KOPT-K1 (cell line): ENCODE results near the gene DPP6.

Source experiments
- H3K27ac ChIP-seq: fragments of 200-600 bp; sonication (generic); 2 replicates; pipeline ENCODE4 v1.5.1; 2016; ENCODE audit warnings: antibody characterized with exemption, mild to moderate bottlenecking, low read depth, low read length; ENCODE audit not compliant: poor library complexity, severe bottlenecking
- H3K36me3 ChIP-seq: fragments of 200-600 bp; sonication (generic); 2 replicates; pipeline ENCODE4 v1.5.1; 2017; ENCODE audit warnings: antibody characterized with exemption, mild to moderate bottlenecking, low read length, moderate library complexity; ENCODE audit not compliant: insufficient read depth
- H3K9me3 ChIP-seq: fragments of 200-600 bp; sonication (generic); 2 replicates; pipeline ENCODE4 v1.5.1; 2017; ENCODE audit warnings: antibody characterized with exemption, low read length, mild to moderate bottlenecking; ENCODE audit not compliant: insufficient read depth, poor library complexity, severe bottlenecking

The DPP6 gene

DNA sequence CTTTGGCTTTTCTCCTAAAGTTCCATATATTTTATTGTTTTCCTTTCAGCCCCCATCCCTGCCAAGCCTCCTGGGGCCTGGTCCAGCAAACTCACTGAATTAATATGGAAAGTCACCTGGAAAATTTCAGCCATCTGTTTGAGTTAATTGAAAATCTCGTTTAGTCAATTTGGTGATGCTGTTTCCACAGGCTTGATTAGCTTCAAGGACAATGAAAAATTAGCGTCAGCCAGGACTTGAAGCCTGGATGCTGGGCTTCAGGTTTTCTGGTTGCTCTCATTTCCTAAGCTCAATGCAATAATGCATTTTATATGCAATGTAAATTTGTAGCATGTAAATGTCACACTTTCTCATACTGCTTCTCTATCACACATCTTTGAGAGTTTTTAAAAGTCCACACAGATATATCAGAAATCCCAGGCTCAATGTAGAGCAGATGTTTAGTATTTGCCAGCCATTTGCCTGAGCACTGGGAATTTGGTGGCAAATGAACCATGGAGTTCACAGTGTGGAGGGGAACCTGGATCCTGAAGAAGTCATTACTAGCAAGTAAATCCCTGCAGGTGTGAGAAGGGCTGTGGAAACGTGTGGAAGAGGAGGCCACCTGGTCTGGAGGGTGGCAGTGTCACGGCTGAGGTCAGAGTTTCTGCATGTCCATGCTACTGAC lies 722.2 kb downstream of the DPP6 start:
- Histone ChIP-seq H3K9me3 (peaks cover 3% of the 10 kb centered on the region), H3K27ac (no peak overlapping the region), H3K36me3 (no peaks in the 10 kb centered on the region)

DNA sequence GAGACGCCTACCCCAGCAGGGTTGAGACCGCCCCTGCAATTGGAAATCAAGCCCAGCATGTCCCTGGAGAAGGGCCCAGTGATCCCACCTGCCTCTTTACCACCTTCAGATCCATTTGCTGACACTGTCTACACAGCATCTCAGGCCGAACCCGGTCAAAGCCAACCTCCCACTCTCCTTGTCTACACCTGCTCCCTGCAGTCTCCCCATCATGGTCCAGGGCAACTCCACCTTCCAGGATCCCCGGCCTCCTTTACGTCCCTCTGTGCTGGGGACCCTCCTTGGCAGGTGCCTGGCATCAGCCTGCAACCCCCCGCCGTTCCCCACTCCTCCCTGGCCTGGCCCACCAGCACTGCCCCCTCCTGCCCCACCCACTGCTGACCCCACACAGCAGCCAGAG lies 723.5 kb downstream of the DPP6 start:
- H3K9me3 ChIP-seq = no peaks in the 10 kb centered on the region
- no peaks in the 10 kb centered on the region for H3K36me3 ChIP-seq
- H3K27ac ChIP-seq = no peak overlapping the region

DNA sequence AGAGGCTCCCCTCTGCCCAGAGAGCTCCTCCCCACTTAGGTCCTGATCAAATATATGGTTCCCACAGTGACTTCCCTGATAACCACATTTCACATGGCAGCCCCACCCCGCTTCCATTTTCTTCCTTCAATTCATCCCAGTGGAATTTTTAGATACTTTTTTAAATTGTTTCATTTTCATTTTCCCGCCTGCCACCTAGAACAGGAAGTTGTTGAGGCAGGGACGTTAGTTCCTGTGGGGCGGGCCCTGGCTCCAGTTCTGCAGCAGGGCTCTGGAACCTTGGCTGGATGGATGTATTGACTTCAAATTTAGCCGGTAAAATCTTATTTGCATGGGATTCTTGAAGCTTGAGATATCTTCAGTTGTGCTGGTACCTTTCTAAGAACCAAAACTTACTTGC lies 724.2 kb downstream of the DPP6 start:
- H3K36me3 ChIP-seq = no peaks in the 10 kb centered on the region
- peak overlapping the region; percentile 66 for H3K27ac ChIP-seq
- H3K9me3 ChIP-seq = no peaks in the 10 kb centered on the region

DNA sequence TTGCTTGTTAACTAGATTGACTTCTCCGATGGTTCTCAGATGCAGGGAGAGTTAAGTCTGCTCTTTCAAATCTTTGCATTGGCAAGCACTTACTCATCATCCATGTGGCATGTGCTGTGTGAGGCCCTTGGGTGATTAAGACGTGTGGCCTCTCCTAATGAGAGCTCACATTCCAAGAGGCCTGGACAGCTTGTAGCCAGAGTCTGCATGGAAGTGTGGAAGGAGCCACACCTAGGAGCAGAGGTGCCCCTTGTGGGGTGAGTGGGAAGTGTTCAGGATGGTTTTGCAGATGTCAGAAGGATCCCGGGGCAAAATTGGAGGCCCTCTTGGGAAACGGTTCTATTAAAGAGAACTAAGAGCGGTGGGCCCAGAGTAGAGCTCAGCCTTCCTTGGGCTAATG lies 724.8 kb downstream of the DPP6 start:
- Histone ChIP-seq H3K27ac (peak overlapping the region; percentile 66), H3K9me3 (no peaks in the 10 kb centered on the region), H3K36me3 (no peaks in the 10 kb centered on the region)

DNA sequence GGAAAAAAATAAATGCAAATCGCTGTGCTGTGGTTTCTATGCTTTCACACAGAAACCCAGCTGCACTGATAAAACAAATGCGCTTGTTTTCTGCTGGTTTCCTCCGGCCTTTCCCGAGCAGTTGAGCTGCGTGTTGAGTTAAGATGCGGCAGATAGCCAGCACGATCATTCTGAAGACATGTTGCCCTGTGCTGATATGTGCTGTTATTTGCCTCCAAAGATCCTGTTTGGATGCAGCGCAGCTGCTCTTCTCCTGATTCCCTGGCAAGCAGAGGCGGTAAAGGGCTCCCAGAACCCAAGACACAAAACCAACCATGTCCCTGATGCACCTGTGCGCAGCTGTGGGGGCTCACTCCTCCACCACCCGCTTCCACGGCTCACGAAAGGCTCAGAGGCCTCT lies 725.3 kb downstream of the DPP6 start:
- Histone ChIP-seq H3K27ac (peak overlapping the region; percentile 66), H3K9me3 (no peaks in the 10 kb centered on the region), H3K36me3 (no peaks in the 10 kb centered on the region)

DNA sequence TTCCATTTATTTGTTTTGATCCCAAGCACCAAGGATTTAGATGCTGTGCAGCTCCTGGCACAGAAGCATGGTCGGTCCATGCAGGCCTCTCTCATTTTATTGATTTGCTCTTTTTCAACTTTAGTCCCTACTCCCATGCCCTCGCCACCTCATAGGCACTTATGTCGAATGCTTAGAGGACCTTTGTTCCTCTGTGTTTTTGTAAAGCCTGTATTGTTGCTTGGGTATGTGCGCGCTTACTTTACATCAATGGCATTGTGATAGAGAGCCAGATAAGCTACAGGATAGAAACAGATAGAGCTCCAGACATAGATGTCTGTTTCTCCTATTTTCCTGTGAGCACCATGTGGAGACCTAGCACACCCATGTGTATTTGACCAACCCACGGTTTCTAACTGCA lies 725.7 kb downstream of the DPP6 start:
- Histone ChIP-seq H3K27ac (peak overlapping the region; percentile 66), H3K9me3 (no peaks in the 10 kb centered on the region), H3K36me3 (no peaks in the 10 kb centered on the region)

DNA sequence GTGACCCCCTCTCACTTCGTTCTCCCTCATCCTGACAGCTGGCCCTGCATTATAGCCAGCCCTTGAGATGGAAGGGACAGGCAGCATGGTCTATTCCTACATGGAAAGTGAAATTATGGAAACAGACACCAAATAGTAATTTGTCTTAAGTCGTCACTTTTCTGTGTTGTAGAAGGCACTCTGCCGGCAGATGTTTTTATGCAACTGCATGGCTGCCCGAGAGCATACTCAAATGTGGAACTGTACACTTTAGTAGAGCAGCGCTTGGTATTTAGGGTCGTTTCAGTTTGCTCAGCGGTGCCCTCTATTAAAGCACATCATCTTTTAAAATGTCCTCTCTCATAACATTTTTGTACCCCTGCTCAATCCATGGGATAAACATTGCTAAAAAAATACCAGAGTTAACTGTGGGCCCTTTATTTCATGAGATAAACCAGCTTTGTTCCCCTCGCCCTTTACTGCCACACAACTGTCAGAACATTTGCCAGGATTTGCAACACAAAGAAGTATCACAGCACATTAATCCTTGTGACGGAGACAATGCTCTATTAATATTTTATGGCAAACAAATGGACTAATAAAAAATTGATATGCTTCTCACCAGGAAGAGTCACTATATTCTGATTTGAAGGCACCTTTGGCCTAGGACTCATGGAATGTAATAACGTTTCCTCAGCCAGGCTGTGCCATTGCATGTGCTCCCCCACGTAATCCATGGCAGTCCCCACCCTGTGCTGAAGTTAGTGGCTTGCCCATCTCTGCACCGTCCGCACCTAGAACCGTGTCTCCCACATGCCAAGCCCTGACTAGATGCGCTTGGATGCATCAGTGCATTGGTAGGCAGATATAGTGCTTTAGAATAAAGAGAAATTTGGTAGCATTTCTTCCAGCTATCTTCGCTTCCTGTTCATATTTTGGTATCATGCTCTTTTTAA lies 729.4 kb downstream of the DPP6 start:
- no peak overlapping the region for H3K27ac ChIP-seq
- no peaks in the 10 kb centered on the region for H3K36me3 ChIP-seq
- H3K9me3 ChIP-seq = peaks cover 13% of the 10 kb centered on the region

DNA sequence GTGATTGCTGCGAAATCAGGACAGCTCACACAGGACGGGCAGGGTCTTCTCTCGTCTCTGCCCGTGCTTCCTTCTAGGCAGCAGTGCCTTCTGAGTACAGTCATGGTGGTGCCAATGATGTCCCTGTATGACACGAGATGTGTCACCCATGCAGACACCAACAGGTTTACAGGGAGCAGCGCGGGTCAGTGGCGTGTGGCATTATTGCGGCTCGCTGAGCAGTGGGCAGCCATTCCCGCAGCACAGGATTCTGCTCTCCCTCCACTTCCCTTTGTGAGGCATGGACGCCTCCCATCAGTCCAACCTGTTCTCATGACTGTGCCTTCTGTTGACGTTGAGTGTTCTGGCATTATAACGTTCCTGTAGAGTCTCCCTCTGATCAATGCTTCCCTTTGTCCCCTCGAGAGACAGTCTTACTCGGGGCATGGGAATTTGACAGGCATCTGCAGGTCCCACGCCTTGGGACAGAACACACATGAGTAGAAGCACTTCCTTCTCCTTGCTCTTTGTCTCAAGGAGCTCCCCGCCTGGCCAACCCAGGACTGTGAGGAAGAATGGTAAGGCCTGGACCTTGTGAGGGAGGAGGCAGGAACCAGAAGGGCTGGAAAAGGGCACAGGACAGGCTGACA lies 731.2 kb downstream of the DPP6 start:
- H3K36me3 ChIP-seq = no peaks in the 10 kb centered on the region
- peaks cover 13% of the 10 kb centered on the region for H3K9me3 ChIP-seq
- no peak overlapping the region for H3K27ac ChIP-seq

DNA sequence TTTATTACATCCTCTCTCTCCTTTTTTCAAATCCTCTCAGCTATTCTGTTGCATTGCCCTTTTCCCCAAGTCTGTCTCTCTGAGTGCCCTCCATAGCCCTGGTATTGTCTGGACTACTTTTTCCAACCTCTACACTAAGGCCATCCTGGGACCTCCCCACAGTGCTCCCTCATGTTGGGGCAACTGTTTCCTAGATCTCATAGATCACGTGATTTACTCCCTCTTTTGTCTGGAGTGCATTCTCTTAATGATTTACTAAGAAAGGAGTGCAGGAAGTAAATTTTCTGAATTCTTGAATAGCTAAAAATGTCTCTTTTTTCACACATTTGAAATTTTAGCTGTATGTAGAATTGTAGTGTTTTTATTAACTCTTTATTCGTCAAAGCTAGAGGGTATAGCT lies 733.7 kb downstream of the DPP6 start:
- Histone ChIP-seq H3K36me3 (no peaks in the 10 kb centered on the region), H3K27ac (no peak overlapping the region), H3K9me3 (peaks cover 13% of the 10 kb centered on the region)

DNA sequence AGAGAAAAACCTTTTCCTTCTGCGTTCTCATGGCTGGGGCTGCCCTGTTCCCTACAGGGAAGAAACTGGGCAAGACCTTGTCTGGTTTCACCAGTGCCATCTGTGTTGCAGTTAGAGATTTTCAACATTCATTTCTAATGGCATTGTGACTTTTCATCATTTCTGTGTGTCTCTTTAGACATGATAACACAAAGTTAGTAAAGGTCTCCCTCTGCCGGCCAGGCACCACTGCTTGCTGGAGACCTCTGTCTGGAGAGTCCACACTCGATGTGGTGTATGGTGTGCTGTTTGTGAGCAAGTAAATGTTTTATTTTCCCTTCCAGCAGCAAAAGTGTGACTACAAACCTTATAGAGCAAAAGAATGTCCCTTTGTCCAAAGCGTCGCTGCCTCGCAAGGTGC lies 737.2 kb downstream of the DPP6 start:
- no peaks in the 10 kb centered on the region for H3K36me3 ChIP-seq
- peaks cover 13% of the 10 kb centered on the region for H3K9me3 ChIP-seq
- no peak overlapping the region for H3K27ac ChIP-seq

DNA sequence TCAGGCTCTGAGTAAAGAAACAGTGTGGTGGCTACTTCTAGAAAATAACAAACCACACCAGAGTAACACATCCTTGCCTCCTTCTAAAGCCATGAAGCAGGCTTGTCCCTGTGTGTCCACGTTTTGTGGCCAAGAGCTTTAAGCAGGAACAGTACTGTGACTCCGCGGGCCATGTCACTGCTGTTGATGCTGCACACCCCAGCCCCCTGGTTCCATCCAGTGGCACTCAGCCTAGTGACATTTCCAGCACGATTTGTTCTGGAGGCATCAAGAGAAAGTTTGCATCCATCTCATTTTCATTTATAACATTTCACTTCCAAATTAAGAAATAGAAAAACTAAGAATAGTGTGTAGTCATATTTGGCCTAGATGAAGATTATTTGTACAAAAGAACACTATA lies 739.4 kb downstream of the DPP6 start:
- no peak overlapping the region for H3K27ac ChIP-seq

DNA sequence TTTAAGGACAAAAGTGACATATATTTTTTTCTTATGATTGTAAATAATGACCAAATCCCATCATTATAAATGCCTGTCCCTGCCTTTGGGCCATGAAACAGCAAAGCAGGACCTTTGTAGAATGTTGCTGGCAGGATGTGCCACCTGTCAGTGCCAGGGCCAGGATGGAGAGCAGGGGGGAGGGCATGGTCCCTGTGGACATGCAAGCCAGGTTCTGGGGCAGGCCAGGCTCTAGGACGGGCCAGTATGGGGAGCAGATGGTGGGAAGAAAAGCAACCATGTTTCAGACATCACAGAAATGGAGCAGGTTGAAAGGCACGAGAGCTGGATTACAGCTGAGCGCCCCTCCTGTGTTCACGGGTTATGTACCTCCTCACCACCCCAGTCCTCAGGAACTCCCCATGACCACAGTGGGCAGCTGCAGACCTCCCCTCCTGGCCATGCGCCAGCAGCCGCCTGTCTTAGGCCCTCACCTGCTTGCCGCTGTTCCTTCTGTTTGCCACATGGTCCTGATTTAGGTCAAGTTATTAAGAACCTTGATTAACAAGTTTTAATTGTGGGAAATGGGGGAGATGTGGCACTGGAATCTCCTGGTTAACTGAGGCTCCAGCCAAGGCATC lies 740.3 kb downstream of the DPP6 start:
- no peaks in the 10 kb centered on the region for H3K9me3 ChIP-seq
- H3K27ac ChIP-seq = no peak overlapping the region
- no peaks in the 10 kb centered on the region for H3K36me3 ChIP-seq

More for the DNA sequence above, 739.4 kb downstream of the DPP6 start:
- Histone ChIP-seq H3K9me3 (no peaks in the 10 kb centered on the region), H3K36me3 (no peaks in the 10 kb centered on the region)

DNA sequence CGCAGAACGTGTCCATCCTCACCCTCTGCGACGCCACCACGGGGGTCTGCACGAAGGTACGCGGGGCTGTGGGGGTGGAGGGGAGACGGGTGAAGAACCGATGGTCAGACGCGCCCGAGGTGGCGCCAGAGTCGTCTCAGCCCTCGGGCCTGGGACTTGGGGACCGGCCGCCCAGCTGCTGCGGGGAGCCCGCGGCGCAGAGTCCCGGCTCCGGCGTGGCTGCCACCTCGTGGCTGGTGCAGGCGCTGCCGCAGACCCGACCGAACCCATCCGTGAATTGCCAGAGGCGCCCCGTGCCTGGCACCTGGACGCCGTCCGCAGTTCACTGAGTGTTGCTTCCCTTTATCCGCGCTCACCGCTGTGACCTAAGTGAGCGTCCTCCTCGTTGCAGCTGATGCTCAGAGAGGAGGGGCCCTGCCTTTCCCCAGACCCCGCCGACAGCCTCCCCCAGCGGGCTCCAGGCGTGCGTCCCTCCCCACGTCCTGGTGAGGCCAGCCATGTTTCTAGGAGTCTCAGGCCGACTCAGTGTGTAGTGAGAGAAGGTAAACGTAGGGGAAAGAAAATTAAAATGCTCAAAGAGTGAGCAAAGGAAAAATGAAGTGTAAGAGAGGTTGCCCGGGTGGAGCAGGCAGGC lies 742.1 kb downstream of the DPP6 start:
- Histone ChIP-seq H3K27ac (no peak overlapping the region), H3K36me3 (no peaks in the 10 kb centered on the region), H3K9me3 (no peaks in the 10 kb centered on the region)

DNA sequence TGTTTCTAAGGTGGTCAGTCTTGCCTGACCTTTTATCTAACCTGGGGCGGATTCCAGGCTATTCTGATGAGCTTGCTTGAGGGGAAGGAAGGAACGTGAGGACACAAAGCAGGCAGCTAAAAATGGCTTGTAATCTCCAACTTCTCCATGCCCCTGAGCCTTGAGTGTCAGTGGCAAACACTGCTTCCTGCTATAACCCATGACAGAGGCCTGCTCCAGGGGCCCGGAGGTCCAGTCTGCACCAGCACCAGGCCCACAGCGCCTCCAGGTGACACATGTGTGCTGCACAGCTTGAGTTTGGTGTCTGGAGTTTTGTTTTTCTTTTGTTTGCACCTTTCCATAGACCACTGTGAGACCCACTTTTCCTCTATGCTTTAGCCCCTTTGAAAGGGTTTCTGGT lies 742.8 kb downstream of the DPP6 start:
- Histone ChIP-seq H3K36me3 (no peaks in the 10 kb centered on the region), H3K9me3 (no peaks in the 10 kb centered on the region), H3K27ac (no peak overlapping the region)

DNA sequence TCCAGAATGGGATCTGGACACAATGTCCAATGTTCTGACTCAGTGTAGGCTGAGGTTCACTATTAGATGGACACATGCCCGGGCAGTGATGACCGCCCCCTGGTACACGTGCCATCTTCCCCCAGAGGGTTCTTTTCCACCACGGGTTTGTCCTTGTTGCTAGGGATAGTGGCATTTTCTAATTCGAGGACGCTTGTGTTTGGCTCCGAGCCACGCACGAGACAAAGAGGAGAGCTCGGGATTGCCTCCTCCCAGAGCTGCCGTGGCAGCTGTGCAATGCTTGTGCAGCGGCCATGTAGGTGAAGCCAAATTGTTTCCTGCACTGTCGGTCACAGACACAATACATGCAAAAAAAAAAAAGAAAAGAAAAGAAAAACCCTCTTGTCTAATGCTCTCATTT lies 743.2 kb downstream of the DPP6 start:
- no peak overlapping the region for H3K27ac ChIP-seq
- H3K36me3 ChIP-seq = no peaks in the 10 kb centered on the region
- H3K9me3 ChIP-seq = no peaks in the 10 kb centered on the region
